Smooth muscle cell (in vitro differentiated cells): ENCODE results near the gene LILRB5. TPM values are rescaled to one million over a fixed set of nuclear protein-coding genes. Genes with fewer than 3 reads are reported as not detected.

Experiments
- DNase-seq: peaks from one replicate; lab custom pipeline; 2025; ENCODE audit not compliant: unreplicated experiment; lab: John Stamatoyannopoulos, UW
- H2AFZ ChIP-seq: fragments of 200-600 bp; sonication (generic); 2 replicates; pipeline ENCODE4 v1.6.0; 2016; ENCODE audit warnings: antibody characterized with exemption, low read depth, mild to moderate bottlenecking
- H3F3A ChIP-seq: fragments of 200-600 bp; sonication (generic); 2 replicates; pipeline ENCODE4 v1.6.0; 2017; ENCODE audit warnings: antibody characterized with exemption, low read depth
- H3K27ac ChIP-seq: fragments of 200-600 bp; sonication (generic); 2 replicates; pipeline ENCODE4 v1.5.1; 2016; ENCODE audit warnings: low read depth, mild to moderate bottlenecking
- H3K27me3 ChIP-seq: fragments of 200-600 bp; sonication (generic); 2 replicates; pipeline ENCODE4 v1.6.1; 2016; ENCODE audit warnings: low read depth, mild to moderate bottlenecking
- H3K36me3 ChIP-seq: fragments of 200-600 bp; sonication (generic); 2 replicates; pipeline ENCODE4 v1.5.1; 2016; ENCODE audit warnings: low read depth
- H3K4me1 ChIP-seq: fragments of 200-600 bp; sonication (generic); 2 replicates; pipeline ENCODE4 v1.5.1; 2016; ENCODE audit warnings: low read depth
- H3K4me2 ChIP-seq: fragments of 200-600 bp; sonication (generic); 2 replicates; pipeline ENCODE4 v1.6.0; 2016; ENCODE audit warnings: mild to moderate bottlenecking
- H3K4me3 ChIP-seq: fragments of 200-600 bp; sonication (generic); 2 replicates; pipeline ENCODE4 v1.5.1; 2016; ENCODE audit warnings: mild to moderate bottlenecking
- H3K79me2 ChIP-seq: fragments of 200-600 bp; sonication (generic); 2 replicates; pipeline ENCODE4 v1.6.0; 2016; ENCODE audit warnings: low read depth, mild to moderate bottlenecking
- H3K9ac ChIP-seq: fragments of 200-600 bp; sonication (generic); 2 replicates; pipeline ENCODE4 v1.6.0; 2016; ENCODE audit warnings: low read depth
- H3K9me3 ChIP-seq: fragments of 200-600 bp; sonication (generic); replicated peaks from 2 replicates; pipeline ENCODE4 v1.5.1; 2016; ENCODE audit warnings: low read depth
- H4K20me1 ChIP-seq: fragments of 200-600 bp; sonication (generic); 2 replicates; pipeline ENCODE4 v1.6.0; 2016; ENCODE audit warnings: low read depth
- CTCF ChIP-seq: fragments of 200-600 bp; sonication (generic); IDR thresholded peaks from 2 replicates; pipeline ENCODE4 v1.5.1; 2017; ENCODE audit warnings: borderline replicate concordance, mild to moderate bottlenecking, antibody characterized with exemption; ENCODE audit not compliant: insufficient read depth, poor library complexity, severe bottlenecking
- WGBS: methylation state at CpG from one replicate; pipeline ENCODE4 v1.1.7; 2016; ENCODE audit warnings: low lambda C conversion rate; 5-methylcytosine and 5-hydroxymethylcytosine counted together
- polyA plus RNA-seq: library from polyadenylated mRNA; unstranded; fragments of >200 nt; fragmentation: Nextera tagmentation; extraction: Ambion mirVana; gene quantifications from 2 replicates; pipeline ENCODE4 v1.2.1, GENCODE V29; 2016
- total RNA-seq: library from RNA; depleted of rRNA; stranded (reverse); fragments of >200 nt; gene quantifications from 2 replicates; pipeline ENCODE4 v1.2.3, GENCODE V29; 2014

Gene LILRB5
- total and polyA plus RNA-seq, 2 experiments from 2014 or later = not detected

DNA sequence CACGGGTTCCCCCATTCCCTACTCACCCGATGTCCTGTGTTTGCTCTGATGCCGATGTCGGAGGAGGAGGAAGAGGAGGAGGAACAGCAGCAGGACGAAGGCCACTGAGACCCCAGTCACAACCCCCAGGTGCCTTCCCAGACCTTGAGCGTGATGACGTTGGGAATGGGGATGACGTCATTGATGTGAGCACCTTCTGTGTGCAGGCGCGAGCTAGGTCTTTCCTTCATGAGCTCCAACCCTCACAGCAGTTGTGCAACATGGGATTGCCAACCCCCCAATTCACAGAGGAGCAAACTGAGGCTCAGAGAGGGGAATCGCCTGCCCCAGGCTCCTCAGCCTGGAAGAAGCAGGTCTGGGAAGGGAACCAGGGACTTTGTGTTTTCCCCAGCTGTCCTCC lies 4.2 kb downstream of the LILRB5 start:
- TF ChIP-seq CTCF = no peak
- Histone ChIP-seq H3K9me3 (no peaks in the 10 kb centered on the region), H3K36me3 (no peaks in the 10 kb centered on the region), H3K27me3 (peaks cover 15% of the 10 kb centered on the region), H3K79me2 (no peaks in the 10 kb centered on the region), H3K9ac (no peak overlapping the region), H3K4me2 (no peak overlapping the region), H3K4me1 (no peaks in the 10 kb centered on the region), H3K27ac (no peak overlapping the region), H4K20me1 (no peaks in the 10 kb centered on the region), H3K4me3 (no peak overlapping the region), H3F3A (no peaks in the 10 kb centered on the region), H2AFZ (no peak overlapping the region)
- 84% methylated on average over 11 of the region's 11 CpGs for WGBS
- DNase-seq = no peak

- WGBS = 84% methylated on average over 8 of the region's 9 CpGs
- Histone ChIP-seq H3K4me2 (no peak overlapping the region), H3K4me1 (no peaks in the 10 kb centered on the region), H3K79me2 (no peaks in the 10 kb centered on the region), H3K9ac (no peak overlapping the region), H2AFZ (no peak overlapping the region), H3K27me3 (peaks cover 15% of the 10 kb centered on the region), H3K27ac (no peak overlapping the region), H4K20me1 (no peaks in the 10 kb centered on the region), H3K36me3 (no peaks in the 10 kb centered on the region), H3K9me3 (no peaks in the 10 kb centered on the region), H3F3A (no peaks in the 10 kb centered on the region), H3K4me3 (no peak overlapping the region)
- no peak for DNase-seq
- TF ChIP-seq CTCF = no peak
Measured at GRCh38 chr19:54252243-54252642, 4.8 kb downstream of the LILRB5 start.

DNA sequence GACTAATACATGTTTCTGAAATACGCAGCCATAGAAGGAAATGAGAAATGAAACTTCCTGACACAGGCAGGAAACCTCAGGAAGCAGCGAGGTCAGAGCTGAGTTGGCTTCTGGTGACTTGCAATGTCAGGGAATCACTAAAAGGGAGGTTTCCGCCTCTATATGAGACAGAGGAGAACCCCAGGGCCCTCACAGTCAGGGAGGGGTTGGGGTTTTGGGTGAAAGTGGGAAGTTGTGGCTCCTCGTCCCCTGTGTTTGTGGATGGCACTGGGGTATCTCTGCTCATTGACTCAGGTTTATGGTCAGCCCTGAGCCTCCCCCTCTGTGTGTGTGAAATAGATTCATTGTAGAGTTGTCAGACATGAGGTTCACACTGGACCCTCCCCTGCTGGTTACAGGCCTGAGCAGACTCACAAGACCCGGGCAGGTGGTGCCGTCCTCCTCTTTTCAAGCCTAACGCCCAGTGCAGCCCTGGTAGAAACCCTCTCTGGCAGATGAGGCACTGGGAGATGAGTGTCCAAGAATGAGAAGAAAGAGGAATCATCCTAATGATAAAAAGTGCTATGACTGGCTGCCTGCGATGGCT lies 9.0 kb downstream of the LILRB5 start:
- no peak overlapping the region for H3K4me2 ChIP-seq
- DNase-seq = no peak

More for the DNA sequence above, 9.0 kb downstream of the LILRB5 start:
- Histone ChIP-seq H3K9ac (no peak overlapping the region), H2AFZ (no peak overlapping the region), H3K27me3 (peaks cover 14% of the 10 kb centered on the region), H3F3A (no peaks in the 10 kb centered on the region), H3K4me1 (no peaks in the 10 kb centered on the region), H4K20me1 (no peaks in the 10 kb centered on the region), H3K9me3 (no peaks in the 10 kb centered on the region), H3K79me2 (no peaks in the 10 kb centered on the region), H3K36me3 (no peaks in the 10 kb centered on the region), H3K4me3 (no peak overlapping the region), H3K27ac (no peak overlapping the region)
- TF ChIP-seq CTCF = no peak
- WGBS = 91% methylated on average over 8 of the region's 8 CpGs
